Glomerular endothelial cell (primary cell): ENCODE results near the gene ACAN. TPM values are rescaled to one million over a fixed set of nuclear protein-coding genes. Genes with fewer than 3 reads are reported as not detected.

Source experiments
- DNase-seq: peaks from one replicate; pipeline ENCODE4 v3.0.0-alpha.2; 2011; ENCODE audit warnings: low read depth, low spot score; ENCODE audit errors: extremely low read depth
- total RNA-seq: library from RNA; depleted of rRNA; stranded (reverse); fragments of >200 nt; gene quantifications from 2 replicates; pipeline ENCODE4 v1.2.3, GENCODE V29; 2015

Gene ACAN
- total RNA-seq, 1 donor from 2014 or later = 2.2 TPM

GRCh38 chr15:88839961-88840360, 36.7 kb downstream of the ACAN start:
- no peak for DNase-seq

- no peak for DNase-seq
Measured at GRCh38 chr15:88841236-88841635, 38.0 kb downstream of the ACAN start.

DNA sequence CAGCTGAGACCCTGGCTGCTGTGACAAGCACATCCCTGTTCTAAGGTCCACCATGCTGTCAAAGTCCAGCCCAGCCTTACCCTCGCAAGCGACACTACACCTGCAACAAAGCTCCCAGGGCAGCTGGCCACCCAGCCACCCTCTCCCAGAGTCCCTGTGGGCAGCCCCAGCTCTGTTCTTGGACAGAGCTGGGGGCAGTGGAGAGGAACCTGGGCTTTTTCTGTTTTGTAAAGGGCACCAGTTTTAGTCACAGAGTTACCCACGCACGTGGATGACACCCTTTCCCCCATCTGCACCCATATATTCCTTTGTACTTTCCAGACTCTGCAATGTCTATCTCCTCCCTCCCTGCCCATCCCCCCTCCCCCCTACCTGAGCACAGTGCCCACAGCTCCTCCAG, 38.9 kb downstream of the ACAN start:
- no peak for DNase-seq

DNA sequence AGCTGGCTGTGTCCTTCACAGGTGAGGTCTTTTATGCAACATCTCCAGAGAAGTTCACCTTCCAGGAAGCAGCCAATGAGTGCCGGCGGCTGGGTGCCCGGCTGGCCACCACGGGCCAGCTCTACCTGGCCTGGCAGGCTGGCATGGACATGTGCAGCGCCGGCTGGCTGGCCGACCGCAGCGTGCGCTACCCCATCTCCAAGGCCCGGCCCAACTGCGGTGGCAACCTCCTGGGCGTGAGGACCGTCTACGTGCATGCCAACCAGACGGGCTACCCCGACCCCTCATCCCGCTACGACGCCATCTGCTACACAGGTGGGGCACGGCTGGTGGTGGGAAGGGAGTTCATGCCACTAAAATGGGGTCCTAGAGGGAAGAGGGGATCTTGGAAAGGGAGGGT, 40.1 kb downstream of the ACAN start:
- no peak for DNase-seq

GRCh38 chr15:88844749-88845386, 41.6 kb downstream of the ACAN start:
- DNase-seq = no peak

GRCh38 chr15:88845616-88846015, 42.4 kb downstream of the ACAN start:
- no peak for DNase-seq

DNA sequence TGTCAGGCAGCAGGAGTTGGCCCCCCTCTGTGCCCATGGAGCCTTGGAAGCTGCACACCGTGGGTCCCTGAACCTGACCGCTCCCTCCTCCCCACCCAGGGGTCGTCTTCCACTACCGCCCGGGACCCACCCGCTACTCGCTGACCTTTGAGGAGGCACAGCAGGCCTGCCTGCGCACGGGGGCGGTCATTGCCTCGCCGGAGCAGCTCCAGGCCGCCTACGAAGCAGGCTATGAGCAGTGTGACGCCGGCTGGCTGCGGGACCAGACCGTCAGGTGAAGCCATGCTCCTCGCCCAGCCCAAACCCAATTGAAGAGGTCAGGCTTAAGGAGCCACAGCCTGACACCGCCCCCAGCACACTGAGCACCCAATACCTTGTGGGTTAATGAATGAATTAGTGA, 43.9 kb downstream of the ACAN start:
- no peak for DNase-seq

DNA sequence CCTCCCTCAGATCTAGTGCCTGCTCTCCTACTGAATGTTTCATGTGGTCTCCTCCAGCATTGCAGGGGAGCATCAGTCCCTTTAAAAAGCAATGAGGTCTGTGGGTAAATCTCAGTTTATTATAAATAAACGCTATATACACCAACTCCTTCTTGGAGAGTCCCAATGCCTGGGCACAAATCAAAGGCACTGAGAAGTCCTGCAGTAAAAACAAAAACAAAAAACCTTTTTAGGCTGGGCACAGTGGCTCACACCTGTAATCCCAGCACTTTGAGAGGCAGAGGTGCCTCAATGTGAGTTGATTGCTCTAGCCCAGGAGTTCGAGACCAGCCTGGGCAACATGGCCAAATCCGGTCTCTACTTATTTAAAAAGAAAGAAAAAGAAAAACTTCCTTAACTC, 45.0 kb downstream of the ACAN start:
- DNase-seq = no peak

DNA sequence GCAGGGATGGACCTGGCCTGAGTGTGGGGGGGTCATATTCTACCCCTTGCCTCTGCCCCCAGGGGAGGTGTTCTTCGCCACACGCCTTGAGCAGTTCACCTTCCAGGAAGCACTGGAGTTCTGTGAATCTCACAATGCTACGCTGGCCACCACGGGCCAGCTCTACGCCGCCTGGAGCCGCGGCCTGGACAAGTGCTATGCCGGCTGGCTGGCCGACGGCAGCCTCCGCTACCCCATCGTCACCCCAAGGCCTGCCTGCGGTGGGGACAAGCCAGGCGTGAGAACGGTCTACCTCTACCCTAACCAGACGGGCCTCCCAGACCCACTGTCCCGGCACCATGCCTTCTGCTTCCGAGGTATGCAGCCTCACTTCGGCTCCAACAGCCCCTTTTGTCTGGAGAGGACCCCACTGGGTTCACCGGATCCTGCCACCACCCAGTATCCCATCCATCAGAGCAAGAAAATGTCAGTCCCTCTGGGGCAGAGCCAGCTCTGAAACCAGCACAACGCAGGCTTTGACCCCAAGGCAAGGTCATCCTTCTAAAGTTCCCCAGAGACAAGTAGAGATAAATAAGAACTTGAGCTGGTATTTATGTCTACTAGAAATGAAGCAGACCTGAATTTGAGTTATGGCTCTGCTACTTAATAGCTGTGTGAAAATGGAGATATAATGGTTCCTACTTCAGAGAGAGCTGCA, 46.3 kb downstream of the ACAN start:
- no peak for DNase-seq

DNA sequence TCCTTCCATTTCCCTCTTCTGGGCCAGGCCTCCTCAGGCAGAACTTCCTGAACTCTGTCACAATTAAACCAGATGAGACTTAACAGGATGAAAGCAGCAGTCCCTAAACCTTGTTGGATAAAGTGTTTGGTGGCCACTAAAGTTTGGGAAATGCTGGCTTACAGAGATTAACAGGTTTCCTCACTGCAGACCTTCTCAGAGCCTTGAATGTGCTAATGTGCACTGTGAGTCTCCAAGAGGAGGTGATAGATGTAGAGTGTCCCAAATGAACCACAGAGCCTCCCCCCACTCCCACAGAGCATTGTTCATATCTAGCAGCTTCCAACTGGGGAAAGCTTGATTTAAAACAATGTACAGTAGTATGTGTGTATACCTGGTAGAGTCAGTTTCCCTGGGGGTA, 49.2 kb downstream of the ACAN start:
- DNase-seq = no peak

- DNase-seq = no peak
Measured at GRCh38 chr15:88858934-88859333, 55.7 kb downstream of the ACAN start.

DNA sequence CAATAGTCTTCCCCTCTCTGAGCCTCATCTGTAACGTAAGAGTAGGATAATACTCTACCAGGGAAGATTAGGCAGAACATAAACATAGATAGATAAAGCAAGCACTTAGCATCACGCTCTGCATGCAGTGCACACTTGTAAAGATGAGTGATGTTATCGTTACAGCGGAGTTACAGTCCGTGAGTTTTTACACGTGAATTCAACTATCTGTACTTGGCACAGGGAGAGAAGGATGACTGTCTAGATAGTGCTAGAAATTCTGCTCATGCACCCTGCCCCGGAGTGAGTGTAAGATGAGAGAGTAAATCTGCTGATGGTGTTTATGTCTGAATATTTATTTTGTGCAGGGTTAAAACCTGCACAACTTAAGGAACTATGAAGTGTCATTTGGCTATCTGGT, 56.3 kb downstream of the ACAN start:
- no peak for DNase-seq

- DNase-seq = no peak
Measured at GRCh38 chr15:88860212-88860611, 57.0 kb downstream of the ACAN start.

GRCh38 chr15:88863412-88863811, 60.2 kb downstream of the ACAN start:
- no peak for DNase-seq

- no peak for DNase-seq
Measured at GRCh38 chr15:88864861-88865497, 61.7 kb downstream of the ACAN start.

DNA sequence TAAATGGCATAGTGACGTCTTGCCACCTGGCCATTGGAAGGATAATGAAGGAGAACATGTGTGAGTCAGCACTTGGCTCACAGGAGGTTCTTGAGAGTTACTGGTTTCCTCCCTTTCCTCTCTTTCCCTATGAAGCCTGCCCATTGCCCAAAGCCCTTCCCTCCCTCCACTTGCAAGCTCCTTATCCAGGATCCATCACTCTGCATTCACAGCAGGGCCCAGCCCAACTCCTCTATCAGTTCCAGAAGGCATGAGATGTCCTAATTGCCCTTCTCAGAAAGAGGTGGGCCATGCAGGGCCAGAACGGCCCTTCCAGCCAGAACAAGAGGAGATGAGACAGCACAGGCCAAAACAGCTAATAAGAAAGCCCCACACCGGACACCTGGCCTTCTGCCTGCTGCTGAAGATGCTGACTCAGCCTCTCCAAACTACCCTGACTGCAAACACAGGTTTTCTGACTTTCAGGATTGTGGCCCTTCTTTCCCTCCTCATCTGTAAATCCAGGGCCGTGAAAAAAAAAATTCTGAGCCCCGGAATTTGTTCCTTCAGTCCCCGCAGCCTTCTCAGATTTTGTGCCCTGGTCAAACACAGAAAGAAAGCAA, 62.4 kb downstream of the ACAN start:
- no peak for DNase-seq

DNA sequence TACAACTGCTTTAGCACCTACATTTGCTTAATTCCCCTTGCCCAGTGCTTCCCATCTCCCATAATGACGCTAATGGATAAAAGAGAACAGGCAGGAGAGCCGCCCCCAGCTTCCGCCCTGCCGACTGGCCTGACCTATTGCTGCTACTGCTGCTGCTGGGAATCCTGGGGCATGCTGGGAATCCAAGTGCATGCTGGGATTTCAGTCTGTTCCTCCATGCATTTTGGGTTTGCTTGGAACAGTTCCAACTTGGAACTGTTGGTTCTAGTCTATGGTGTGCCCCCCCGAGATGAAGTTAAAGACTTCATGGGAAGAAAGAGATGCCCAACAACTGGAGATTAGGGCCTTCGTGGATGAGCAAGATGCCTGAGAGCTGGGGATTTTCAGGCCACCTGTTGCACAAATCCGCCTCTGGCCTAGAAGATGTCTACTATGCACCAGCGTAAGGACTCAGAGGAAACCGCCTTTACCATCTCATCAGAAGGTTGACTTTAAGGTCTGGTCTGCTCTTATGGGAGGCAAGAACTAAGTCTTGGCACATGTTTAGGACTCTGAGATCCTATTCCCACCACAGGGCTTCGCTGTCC, 63.2 kb downstream of the ACAN start:
- DNase-seq = no peak

DNA sequence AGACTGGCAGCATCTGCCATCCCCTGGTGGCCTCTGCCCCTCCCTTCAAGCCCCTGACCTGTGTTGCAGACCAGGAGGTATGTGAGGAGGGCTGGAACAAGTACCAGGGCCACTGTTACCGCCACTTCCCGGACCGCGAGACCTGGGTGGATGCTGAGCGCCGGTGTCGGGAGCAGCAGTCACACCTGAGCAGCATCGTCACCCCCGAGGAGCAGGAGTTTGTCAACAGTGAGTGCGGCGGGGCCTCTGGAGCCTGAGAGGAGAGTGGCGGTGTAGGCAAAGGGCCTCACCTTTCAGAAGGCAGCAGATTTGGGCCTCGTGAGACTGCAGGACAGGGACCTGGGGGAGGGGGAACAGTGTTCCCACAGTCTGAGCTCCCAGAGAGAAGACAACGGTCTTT, 68.1 kb downstream of the ACAN start:
- DNase-seq = no peak

- no peak for DNase-seq
Measured at GRCh38 chr15:88872106-88872505, 68.9 kb downstream of the ACAN start.

- no peak for DNase-seq
Measured at GRCh38 chr15:88872706-88873105, 69.5 kb downstream of the ACAN start.

DNA sequence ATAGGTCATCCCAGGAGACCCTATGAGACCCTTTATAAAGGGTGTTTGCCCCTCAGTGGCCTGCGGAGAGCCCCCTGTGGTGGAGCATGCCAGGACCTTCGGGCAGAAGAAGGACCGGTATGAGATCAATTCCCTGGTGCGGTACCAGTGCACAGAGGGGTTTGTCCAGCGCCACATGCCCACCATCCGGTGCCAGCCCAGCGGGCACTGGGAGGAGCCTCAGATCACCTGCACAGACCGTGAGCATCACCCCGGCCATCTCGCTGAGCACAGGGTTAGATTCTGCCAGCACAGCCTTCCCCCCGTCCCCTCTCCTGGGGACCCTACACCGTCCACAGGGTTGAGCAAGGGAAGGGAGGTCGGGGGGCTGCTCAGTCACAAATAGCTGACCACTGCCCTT, 70.5 kb downstream of the ACAN start:
- no peak for DNase-seq
